Measurements from ENCODE around the gene IGSF10.

DNA sequence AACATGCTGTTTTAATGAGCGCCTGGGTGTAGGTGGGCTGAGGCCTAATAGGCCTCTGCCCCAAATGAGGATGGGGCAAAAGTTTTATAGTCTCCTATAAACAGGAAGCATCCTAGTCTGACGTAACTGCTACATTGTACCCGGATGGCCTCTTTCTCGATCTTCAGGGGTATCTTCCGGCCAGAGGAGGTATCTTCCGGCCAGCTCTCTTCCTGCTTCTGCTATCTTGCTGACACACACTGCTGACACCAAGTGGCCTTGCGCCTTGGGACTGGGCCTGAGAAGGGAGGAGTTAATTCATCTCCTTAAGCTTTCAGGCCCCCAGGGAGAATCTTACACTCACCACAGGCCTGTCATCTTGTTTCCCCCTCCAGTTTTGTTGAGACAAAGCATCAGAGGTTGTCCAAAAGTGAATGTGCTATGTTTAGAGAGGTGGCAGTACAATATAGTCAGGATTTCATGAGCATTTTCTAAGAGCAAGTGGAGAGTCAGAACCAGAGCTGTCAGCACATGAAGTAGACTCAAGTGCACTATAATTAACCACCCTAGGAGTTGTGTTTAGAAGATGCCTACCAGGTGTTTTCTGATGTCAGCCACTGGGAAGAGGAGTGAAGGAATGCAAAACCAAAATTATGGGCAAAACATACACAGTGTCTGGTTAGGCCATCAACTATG is 15.6 kb upstream of the IGSF10 start:
- TF ChIP-seq GATA3 (IDR thresholded peaks at IDR 0.05; ENCODE audit: low read depth, low read length) (no peak), GATA2 (IDR thresholded peaks at IDR 0.05; ENCODE audit: low read depth, low read length) (no peak)
